ENCODE results near the gene NEK2. TPM values are rescaled to one million over a fixed set of nuclear protein-coding genes. Genes with fewer than 3 reads are reported as not detected.

NEK2 gene
- total RNA-seq, 2 donors from 2014 or later, result 42.3 to 101 TPM

DNA sequence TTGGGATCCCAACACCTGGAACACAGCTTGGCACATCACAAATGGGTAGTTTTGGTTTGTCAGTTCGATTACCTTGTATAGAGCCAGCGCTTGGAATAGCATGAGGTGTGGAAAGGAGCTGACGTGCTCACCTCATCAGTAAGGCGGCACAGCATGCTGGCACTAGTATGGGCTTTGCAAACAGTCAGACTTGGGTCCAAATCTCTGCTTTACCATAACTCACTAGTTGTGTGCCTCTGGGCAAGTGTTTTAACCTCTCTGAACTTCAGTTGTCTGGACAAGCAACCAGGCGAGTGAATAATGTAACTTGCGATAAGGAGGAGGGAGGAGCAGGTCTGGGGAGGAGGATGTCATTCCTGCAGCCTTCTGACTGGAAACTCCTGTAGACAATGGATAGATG lies 26.3 kb upstream of the NEK2 start:
- Histone ChIP-seq H3K27ac (ENCODE audit: low read depth, low read length) (no peak overlapping the region), H3K27me3 (ENCODE audit: control insufficient read depth, insufficient read depth, low read length, poor library complexity, severe bottlenecking) (no peaks in the 10 kb centered on the region), H3K4me1 (ENCODE audit: control insufficient read depth, insufficient read depth, low read length) (peaks cover 3% of the 10 kb centered on the region), H3K36me3 (ENCODE audit: control insufficient read depth, insufficient read depth, low read length) (no peaks in the 10 kb centered on the region), H3K9ac (ENCODE audit: extremely low read depth, low read length, poor library complexity, severe bottlenecking) (no peak overlapping the region), H3K9me3 (ENCODE audit: control insufficient read depth, low read length) (no peaks in the 10 kb centered on the region), H3K4me3 (ENCODE audit: low read length) (no peak overlapping the region)
- Mint-ChIP-seq H3K4me3 (no peak overlapping the region), H3K27me3 (ENCODE audit: insufficient read depth) (peaks cover 37% of the 10 kb centered on the region), H3K36me3 (ENCODE audit: low read depth) (no peaks in the 10 kb centered on the region), H3K9me3 (no peaks in the 10 kb centered on the region), H3K4me1 (peaks cover 18% of the 10 kb centered on the region), H3K27ac (no peak overlapping the region)
- DNase-seq, result no peak
- TF ChIP-seq, protein P1, sequence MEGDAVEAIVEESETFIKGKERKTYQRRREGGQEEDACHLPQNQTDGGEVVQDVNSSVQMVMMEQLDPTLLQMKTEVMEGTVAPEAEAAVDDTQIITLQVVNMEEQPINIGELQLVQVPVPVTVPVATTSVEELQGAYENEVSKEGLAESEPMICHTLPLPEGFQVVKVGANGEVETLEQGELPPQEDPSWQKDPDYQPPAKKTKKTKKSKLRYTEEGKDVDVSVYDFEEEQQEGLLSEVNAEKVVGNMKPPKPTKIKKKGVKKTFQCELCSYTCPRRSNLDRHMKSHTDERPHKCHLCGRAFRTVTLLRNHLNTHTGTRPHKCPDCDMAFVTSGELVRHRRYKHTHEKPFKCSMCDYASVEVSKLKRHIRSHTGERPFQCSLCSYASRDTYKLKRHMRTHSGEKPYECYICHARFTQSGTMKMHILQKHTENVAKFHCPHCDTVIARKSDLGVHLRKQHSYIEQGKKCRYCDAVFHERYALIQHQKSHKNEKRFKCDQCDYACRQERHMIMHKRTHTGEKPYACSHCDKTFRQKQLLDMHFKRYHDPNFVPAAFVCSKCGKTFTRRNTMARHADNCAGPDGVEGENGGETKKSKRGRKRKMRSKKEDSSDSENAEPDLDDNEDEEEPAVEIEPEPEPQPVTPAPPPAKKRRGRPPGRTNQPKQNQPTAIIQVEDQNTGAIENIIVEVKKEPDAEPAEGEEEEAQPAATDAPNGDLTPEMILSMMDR (conservative IDR thresholded peaks at IDR 0.05), result no peak
- WGBS, 2 experiments (ENCODE audit: insufficient coverage in 1 of 2, insufficient read length in 1 of 2), result 90 to 94% methylated on average over 6 of the region's 6 CpGs

DNA sequence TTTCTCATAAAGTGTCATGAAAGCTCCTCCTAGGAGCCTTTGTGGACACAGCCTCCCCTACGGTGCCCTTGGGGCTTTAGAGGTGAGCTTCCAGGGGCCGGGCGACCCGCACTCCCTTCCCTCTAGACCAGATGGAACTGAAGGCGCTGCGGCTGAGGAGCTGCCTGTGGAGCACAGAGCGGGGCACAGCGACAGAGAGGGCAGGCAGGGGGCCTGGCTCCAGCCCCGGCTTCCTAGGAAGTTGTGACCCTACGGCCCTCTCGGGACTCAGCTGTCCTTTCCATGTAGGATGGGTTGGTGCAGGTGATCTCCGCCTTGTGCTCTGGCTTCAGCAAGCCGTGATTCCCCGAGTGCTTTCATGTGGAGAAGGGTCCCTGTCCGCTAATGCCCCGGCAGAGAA lies 23.6 kb upstream of the NEK2 start:
- peaks cover 11% of the 10 kb centered on the region for H3K4me1 ChIP-seq (ENCODE audit: control insufficient read depth, insufficient read depth, low read length)
- TF ChIP-seq, protein P1 (conservative IDR thresholded peaks at IDR 0.05), result no peak
- Mint-ChIP-seq H3K9me3 (peaks cover 17% of the 10 kb centered on the region), H3K27me3 (ENCODE audit: insufficient read depth) (peaks cover 39% of the 10 kb centered on the region), H3K4me3 (peak overlapping the region; percentile 52), H3K27ac (no peak overlapping the region), H3K4me1 (peaks cover 22% of the 10 kb centered on the region), H3K36me3 (ENCODE audit: low read depth) (peaks cover 2% of the 10 kb centered on the region)
- DNase-seq, result peak; percentile 76
- 71 to 97% methylated on average over 7 to 16 of the region's 16 CpGs for WGBS, 2 experiments (ENCODE audit: insufficient coverage in 1 of 2, insufficient read length in 1 of 2)
- H3K9ac ChIP-seq (ENCODE audit: extremely low read depth, low read length, poor library complexity, severe bottlenecking), result no peak overlapping the region
- peaks cover 13% of the 10 kb centered on the region for H3K9me3 ChIP-seq (ENCODE audit: control insufficient read depth, low read length)
- no peak overlapping the region for H3K27ac ChIP-seq (ENCODE audit: low read depth, low read length)
- no peak overlapping the region for H3K4me3 ChIP-seq (ENCODE audit: low read length)
- H3K36me3 ChIP-seq (ENCODE audit: control insufficient read depth, insufficient read depth, low read length), result no peaks in the 10 kb centered on the region
- no peaks in the 10 kb centered on the region for H3K27me3 ChIP-seq (ENCODE audit: control insufficient read depth, insufficient read depth, low read length, poor library complexity, severe bottlenecking)

DNA sequence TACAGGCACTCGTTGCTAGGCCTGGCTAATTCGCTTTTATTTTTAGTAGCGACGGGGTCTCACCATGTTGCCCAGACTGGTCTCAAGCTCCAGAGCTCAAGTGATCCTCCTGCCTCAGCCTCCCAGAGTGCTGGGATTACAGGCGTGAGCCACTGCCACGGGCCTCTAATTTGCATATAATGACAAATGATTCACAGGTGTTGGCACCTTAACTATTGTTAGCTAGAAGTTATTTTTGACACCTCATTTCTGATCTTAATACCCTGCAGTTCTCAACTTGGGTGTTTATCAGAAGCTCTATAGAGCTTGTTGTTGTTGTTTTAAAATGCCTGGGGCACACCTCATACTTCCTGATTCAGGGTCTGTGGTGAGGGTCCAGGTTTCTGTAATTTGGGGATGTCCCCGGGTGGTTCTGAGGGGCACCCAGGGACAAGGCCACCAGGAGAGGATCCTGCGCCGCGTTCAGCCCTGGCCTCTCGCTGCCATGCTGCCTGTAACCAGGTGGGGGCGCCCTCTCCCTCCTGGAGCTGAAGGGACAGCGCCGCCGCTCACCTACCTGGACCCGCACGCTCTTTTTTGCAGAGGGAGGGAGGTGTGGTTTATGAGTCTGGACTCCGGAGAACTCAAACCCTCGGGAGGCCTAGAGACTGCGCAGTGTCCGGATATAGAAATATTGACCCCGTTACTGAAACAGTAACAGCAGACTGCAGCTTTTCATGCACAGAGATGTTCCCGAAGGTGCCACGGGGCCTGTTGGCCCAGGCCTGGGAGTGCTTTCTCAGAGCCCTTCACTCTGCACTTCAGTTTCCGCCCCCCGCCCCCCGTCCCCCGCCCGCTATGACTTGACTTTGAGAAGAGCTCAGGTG lies 23.0 kb upstream of the NEK2 start:
- no peaks in the 10 kb centered on the region for H3K36me3 ChIP-seq (ENCODE audit: control insufficient read depth, insufficient read depth, low read length)
- H3K36me3 Mint-ChIP-seq (ENCODE audit: low read depth), result peaks cover 4% of the 10 kb centered on the region
- H3K27me3 Mint-ChIP-seq (ENCODE audit: insufficient read depth), result peaks cover 39% of the 10 kb centered on the region
- peak; percentile 97 for DNase-seq
- peaks cover 11% of the 10 kb centered on the region for H3K4me1 ChIP-seq (ENCODE audit: control insufficient read depth, insufficient read depth, low read length)
- no peak overlapping the region for H3K27ac Mint-ChIP-seq
- peaks cover 22% of the 10 kb centered on the region for H3K9me3 Mint-ChIP-seq
- TF ChIP-seq, protein P1 (conservative IDR thresholded peaks at IDR 0.05), result peak; percentile 99
- peak overlapping the region; percentile 52 for H3K4me3 Mint-ChIP-seq
- H3K4me1 Mint-ChIP-seq, result peaks cover 21% of the 10 kb centered on the region
- H3K9ac ChIP-seq (ENCODE audit: extremely low read depth, low read length, poor library complexity, severe bottlenecking), result no peak overlapping the region
- no peak overlapping the region for H3K4me3 ChIP-seq (ENCODE audit: low read length)
- no peaks in the 10 kb centered on the region for H3K27me3 ChIP-seq (ENCODE audit: control insufficient read depth, insufficient read depth, low read length, poor library complexity, severe bottlenecking)
- 24 to 53% methylated on average over 15 to 29 of the region's 29 CpGs for WGBS, 2 experiments (ENCODE audit: insufficient coverage in 1 of 2, insufficient read length in 1 of 2)
- no peak overlapping the region for H3K27ac ChIP-seq (ENCODE audit: low read depth, low read length)
- H3K9me3 ChIP-seq (ENCODE audit: control insufficient read depth, low read length), result peaks cover 20% of the 10 kb centered on the region
